Gastroesophageal sphincter (tissue), 4 donors: ENCODE data around the gene AAK1. TPM values are rescaled to one million over a fixed set of nuclear protein-coding genes. Genes with fewer than 3 reads are reported as not detected.

ENCODE experiments used
- ATAC-seq: fragments of 150-250 bp; one replicate; pipeline ENCODE4 v1.9.1; 2016; ENCODE audit warnings: mild to moderate bottlenecking, moderate library complexity
- H3K27ac ChIP-seq, 4 donors: fragments of 200-600 bp; sonication (generic) in 3 of 4; 1 replicate in 3 of 4; 2 replicates in 1 of 4; pipeline ENCODE4 v1.5.1; 2016 to 2019
- H3K27me3 ChIP-seq: fragments of 200-600 bp; sonication (generic); one replicate; pipeline ENCODE4 v1.5.1; 2019
- H3K36me3 ChIP-seq, 2 donors: fragments of 200-600 bp; sonication (generic); one replicate each; pipeline ENCODE4 v1.5.1; 2019; ENCODE audit warnings: control low read depth in 1 of 2
- H3K4me1 ChIP-seq, 3 donors: fragments of 200-600 bp; sonication (generic); 1 replicate in 2 of 3; 2 replicates in 1 of 3; pipeline ENCODE4 v1.5.1; 2016 to 2019; ENCODE audit warnings: control low read depth in 2 of 3
- H3K4me3 ChIP-seq, 2 donors: fragments of 200-600 bp; sonication (generic); one replicate each; pipeline ENCODE4 v1.5.1; 2019; ENCODE audit warnings: mild to moderate bottlenecking in 1 of 2, moderate library complexity in 1 of 2
- H3K9me3 ChIP-seq, 3 donors: fragments of 200-600 bp; sonication (generic); one replicate each; pipeline ENCODE4 v1.5.1; 2017 to 2019; ENCODE audit warnings: control low read depth in 2 of 3
- EP300 ChIP-seq: sonication (generic); formaldehyde crosslinking; IDR thresholded peaks from one replicate; pipeline ENCODE4 v1.6.1; 2017; ENCODE audit warnings: antibody characterized with exemption, mild to moderate bottlenecking
- POLR2A ChIP-seq, 2 donors: fragments of 450-650 bp; IDR thresholded peaks; one replicate each; pipeline ENCODE4 v1.6.1; 2017; ENCODE audit warnings: antibody characterized with exemption in 2 of 2, mild to moderate bottlenecking in 2 of 2, moderate library complexity in 1 of 2
- POLR2AphosphoS5 ChIP-seq: sonication (generic); formaldehyde crosslinking; IDR thresholded peaks from one replicate; pipeline ENCODE4 v1.6.1; 2017; ENCODE audit warnings: antibody characterized with exemption
- WGBS, 2 donors: methylation state at CpG; one replicate each; pipeline ENCODE4 v1.1.5; 2018; ENCODE audit warnings: low coverage in 1 of 2; 5-methylcytosine and 5-hydroxymethylcytosine counted together
- total RNA-seq, 4 donors: library from RNA; depleted of rRNA; stranded (reverse); fragments of >200 nt; gene quantifications; one replicate each; pipeline ENCODE4 v1.1.0, GENCODE V29; 2016
- TF ChIP-seq, protein P1 (sequence below), 4 experiments: fragments of 200-600 bp in 2 of 4; fragments of 450-650 bp in 2 of 4; sonication (generic) in 1 of 4; IDR thresholded peaks; one replicate each; pipeline ENCODE4 v1.5.1; 2017 to 2019; ENCODE audit warnings: antibody characterized with exemption in 4 of 4, mild to moderate bottlenecking in 2 of 4, moderate library complexity in 2 of 4

The AAK1 gene
- total RNA-seq, 4 donors from 2014 or later = 32.3 to 55.9 (median 49.6) TPM

DNA sequence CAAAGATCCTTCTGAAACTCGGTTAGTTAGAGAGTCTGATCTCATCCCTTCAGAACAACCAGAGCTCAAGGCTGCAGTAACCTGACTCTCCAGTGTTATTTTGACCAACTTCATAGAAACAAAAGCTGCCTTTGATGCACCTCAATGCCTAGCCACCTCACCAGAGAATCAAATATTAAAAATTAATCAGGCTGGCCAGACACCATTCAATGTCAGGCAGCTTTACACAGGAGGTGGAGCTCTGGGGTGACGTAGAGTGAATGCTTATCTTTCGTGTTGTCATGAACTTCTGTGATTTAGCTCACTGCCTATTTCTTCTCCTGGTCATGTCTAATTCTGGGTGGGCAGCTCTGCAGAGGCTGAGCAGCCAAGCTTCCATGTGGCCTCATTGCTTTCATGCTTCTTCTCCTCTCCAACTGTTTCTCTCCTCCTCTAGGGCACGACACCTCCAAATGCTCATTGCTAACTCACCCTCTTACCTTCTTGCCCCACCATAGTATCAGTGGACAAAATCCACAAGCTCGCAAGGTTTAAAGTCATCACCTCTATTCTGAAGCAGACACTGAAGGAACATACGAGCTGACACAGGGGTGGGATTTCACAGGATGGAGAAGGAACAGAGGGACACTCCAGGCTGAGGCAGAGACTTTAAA is 39.4 kb downstream of the AAK1 start:
- TF ChIP-seq EP300 (no peak), POLR2AphosphoS5 (no peak), POLR2A (IDR thresholded peaks at IDR 0.05) (no peak)
- TF ChIP-seq, protein P1, sequence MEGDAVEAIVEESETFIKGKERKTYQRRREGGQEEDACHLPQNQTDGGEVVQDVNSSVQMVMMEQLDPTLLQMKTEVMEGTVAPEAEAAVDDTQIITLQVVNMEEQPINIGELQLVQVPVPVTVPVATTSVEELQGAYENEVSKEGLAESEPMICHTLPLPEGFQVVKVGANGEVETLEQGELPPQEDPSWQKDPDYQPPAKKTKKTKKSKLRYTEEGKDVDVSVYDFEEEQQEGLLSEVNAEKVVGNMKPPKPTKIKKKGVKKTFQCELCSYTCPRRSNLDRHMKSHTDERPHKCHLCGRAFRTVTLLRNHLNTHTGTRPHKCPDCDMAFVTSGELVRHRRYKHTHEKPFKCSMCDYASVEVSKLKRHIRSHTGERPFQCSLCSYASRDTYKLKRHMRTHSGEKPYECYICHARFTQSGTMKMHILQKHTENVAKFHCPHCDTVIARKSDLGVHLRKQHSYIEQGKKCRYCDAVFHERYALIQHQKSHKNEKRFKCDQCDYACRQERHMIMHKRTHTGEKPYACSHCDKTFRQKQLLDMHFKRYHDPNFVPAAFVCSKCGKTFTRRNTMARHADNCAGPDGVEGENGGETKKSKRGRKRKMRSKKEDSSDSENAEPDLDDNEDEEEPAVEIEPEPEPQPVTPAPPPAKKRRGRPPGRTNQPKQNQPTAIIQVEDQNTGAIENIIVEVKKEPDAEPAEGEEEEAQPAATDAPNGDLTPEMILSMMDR (IDR thresholded peaks at IDR 0.05) = no peak
- H3K9me3 ChIP-seq = no peaks in the 10 kb centered on the region
- no peaks in the 10 kb centered on the region for H3K27me3 ChIP-seq
- WGBS, 2 donors = 24 to 72% methylated on average over 3 to 6 of the region's 6 CpGs
- no peak overlapping the region for H3K27ac ChIP-seq
- no peaks in the 10 kb centered on the region for H3K36me3 ChIP-seq
- no peak overlapping the region for H3K4me3 ChIP-seq
- H3K4me1 ChIP-seq = peaks cover 0 to 39% (median 0%) of the 10 kb centered on the region in 3 donors
- no peak for ATAC-seq

DNA sequence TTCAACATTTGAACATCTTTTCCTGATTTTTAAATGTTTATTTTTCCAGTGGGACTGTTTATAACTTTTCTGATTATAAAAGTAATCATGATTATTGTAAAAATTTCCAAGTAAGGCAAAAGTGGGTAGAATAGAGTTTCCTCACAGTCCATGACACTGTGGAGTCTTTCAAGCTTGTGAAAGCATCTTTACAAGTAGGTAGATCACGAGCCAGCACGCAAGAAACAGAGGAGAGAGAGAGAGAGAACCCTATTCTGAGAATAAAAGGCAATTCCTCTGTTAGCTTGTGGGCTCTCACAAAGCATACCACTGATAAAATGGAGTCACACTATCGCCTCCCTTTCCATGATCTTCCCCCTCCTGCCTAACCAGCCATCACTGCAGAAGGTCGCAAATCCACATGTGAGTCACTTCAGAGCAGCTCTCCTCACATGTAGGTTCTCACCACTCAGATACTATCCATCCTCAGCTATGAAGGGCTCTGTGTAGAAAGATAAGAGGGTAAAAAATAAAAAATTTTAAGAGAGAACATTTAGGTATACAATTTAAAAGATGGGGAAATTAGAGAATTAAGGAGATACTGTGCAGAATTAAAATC is 40.3 kb downstream of the AAK1 start:
- no peak for ATAC-seq
- Histone ChIP-seq H3K27me3 (no peaks in the 10 kb centered on the region), H3K4me3 (no peak overlapping the region), H3K4me1 (peaks cover 0 to 37% (median 0%) of the 10 kb centered on the region in 3 donors), H3K27ac (no peak overlapping the region), H3K36me3 (no peaks in the 10 kb centered on the region), H3K9me3 (no peaks in the 10 kb centered on the region)
- 79 to 93% methylated on average over 2 to 3 of the region's 4 CpGs for WGBS, 2 donors
- TF ChIP-seq POLR2A (IDR thresholded peaks at IDR 0.05) (no peak), POLR2AphosphoS5 (no peak), EP300 (no peak)
- TF ChIP-seq, protein P1 (IDR thresholded peaks at IDR 0.05) = no peak

DNA sequence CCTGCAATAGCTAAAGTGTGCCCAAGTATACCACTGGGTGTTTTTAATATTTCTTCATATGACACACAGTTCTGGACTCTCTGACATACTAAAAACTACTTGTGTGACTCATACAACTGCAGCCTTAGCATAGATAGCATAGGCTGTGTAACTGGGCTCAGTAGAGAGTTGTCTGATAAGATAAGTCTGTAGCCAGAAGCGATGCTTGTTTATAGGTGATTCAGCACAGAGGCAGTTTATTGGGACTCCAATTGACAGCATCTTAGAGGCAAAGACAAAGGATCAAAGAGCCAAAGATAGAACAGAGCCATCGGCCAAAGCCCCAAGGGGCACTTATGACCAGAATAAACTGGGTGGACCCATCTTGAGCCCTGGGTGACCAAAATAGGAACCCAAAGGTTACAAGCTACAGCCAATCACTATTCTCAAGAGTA is 42.3 kb downstream of the AAK1 start:
- H3K27ac ChIP-seq = no peak overlapping the region
- no peak for ATAC-seq
- no peak overlapping the region for H3K4me3 ChIP-seq
- H3K27me3 ChIP-seq = no peaks in the 10 kb centered on the region
- H3K36me3 ChIP-seq = no peaks in the 10 kb centered on the region
- 85 to 86% methylated on average over 1 to 2 of the region's 2 CpGs for WGBS, 2 donors
- TF ChIP-seq POLR2AphosphoS5 (no peak), POLR2A (IDR thresholded peaks at IDR 0.05) (no peak), EP300 (no peak)
- TF ChIP-seq, protein P1 (IDR thresholded peaks at IDR 0.05) = no peak
- no peaks in the 10 kb centered on the region for H3K9me3 ChIP-seq
- peaks cover 0 to 26% (median 0%) of the 10 kb centered on the region in 3 donors for H3K4me1 ChIP-seq

DNA sequence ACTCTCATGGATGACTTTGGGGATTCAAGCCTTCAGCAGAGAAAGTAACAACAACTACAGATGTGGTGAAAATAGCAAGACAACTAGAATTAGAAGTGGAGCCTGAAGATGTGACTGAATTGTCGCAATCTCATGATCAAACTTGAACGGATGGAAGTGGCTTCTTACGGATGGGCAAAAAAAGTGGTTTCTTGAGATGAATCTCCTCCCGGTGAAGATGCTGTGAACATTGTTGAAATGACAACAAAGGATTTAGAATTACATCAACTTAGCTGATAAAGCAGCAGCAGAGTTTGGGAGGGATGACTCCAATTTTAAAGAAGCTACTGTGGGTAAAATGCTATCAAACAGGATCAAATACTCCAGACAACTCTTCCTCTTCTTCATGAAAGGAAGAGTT is 43.1 kb downstream of the AAK1 start:
- no peak for ATAC-seq
- H3K4me3 ChIP-seq = no peak overlapping the region
- H3K27me3 ChIP-seq = no peaks in the 10 kb centered on the region
- H3K27ac ChIP-seq = no peak overlapping the region
- H3K9me3 ChIP-seq = no peaks in the 10 kb centered on the region
- WGBS, 2 donors = 52 to 93% methylated on average over 4 of the region's 4 CpGs
- TF ChIP-seq POLR2A (IDR thresholded peaks at IDR 0.05) = no peak
- TF ChIP-seq, protein P1 (IDR thresholded peaks at IDR 0.05) = no peak
- TF ChIP-seq EP300 = no peak
- TF ChIP-seq POLR2AphosphoS5 = no peak
- no peaks in the 10 kb centered on the region for H3K36me3 ChIP-seq
- peaks cover 0 to 26% (median 0%) of the 10 kb centered on the region in 3 donors for H3K4me1 ChIP-seq
